LNCAP (cell line): ENCODE results near the gene FZR1.

Source experiments
- CTCF ChIP-seq: fragments of 450-650 bp; IDR thresholded peaks from 2 replicates; pipeline ENCODE4 v1.5.1; 2017; ENCODE audit warnings: mild to moderate bottlenecking

The FZR1 gene

GRCh38 chr19:3531716-3532115 lies 25.6 kb downstream of the FZR1 start:
- no peak for TF ChIP-seq CTCF

- TF ChIP-seq CTCF, result no peak
These were observed 26.2 kb downstream of the FZR1 start for GRCh38 chr19:3532154-3532786.

GRCh38 chr19:3533033-3533432 lies 26.9 kb downstream of the FZR1 start:
- TF ChIP-seq CTCF, result no peak

- no peak for TF ChIP-seq CTCF
These were observed 27.6 kb downstream of the FZR1 start for GRCh38 chr19:3533563-3534216.

GRCh38 chr19:3534375-3535234 lies 28.5 kb downstream of the FZR1 start:
- TF ChIP-seq CTCF, result no peak

GRCh38 chr19:3535235-3535535 lies 29.1 kb downstream of the FZR1 start:
- no peak for TF ChIP-seq CTCF

- TF ChIP-seq CTCF, result no peak
These were observed 29.5 kb downstream of the FZR1 start for GRCh38 chr19:3535563-3535965.
